ENCODE results near the gene LILRB3.
"Not testable (repeated sequence)": the region's sequence is repeated elsewhere in the genome, so short reads cannot be mapped to it uniquely, and the experiment has no call there.

The LILRB3 gene

GRCh38 chr19:54222474-54223276, at the start of gene LILRB3:
TSS of gene LILRB3 (minus strand) at chr19:54223007. CDS start at chr19:54222976, 31 bp downstream.
- not testable (repeated sequence) for DNase-seq

DNA sequence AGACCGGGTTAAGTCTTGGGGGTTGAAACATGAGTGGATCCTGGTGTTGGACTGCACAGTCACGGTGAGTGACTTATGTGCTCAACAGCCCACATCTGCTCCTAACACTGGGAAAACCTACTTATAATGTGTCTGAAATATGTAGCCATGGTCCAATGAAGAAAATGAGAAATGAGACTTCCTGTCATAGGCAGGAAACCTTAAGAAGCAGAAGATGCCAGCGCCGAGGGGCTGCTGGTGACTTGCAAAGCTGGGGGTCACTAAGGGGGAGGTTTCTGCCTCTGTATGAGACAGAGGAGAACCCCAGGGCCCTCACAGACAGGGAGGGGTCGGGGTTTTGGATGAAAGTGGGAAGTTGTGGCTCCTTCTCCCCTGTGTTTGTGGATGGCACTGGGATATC, 49.4 kb upstream of the LILRB3 start:
- DNase-seq: not testable (repeated sequence)

- DNase-seq: not testable (repeated sequence)
These were observed 48.8 kb upstream of the LILRB3 start for GRCh38 chr19:54271587-54271986.

GRCh38 chr19:54271106-54271505, 48.3 kb upstream of the LILRB3 start:
- no peak for DNase-seq

- DNase-seq: no peak
These were observed 46.1 kb upstream of the LILRB3 start for GRCh38 chr19:54268936-54269335.

DNA sequence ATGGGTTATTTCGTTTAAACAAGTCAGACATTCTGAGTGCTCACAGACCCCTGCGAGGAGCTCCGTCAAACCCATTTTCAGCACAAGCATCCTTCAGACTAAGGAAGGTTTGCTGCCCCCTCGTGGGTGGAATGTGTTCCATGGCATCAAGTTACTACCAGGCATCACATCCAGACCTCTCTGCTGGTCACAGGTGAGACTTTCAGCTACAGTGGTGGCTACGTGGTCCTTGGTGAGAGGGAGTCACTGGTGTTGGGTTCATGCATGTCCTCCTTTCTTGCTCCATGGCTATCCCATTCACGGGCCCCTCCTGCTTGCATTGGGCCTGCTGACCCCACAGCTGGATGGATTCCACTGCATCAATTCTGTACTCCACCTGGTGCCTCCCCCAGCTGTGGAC, 43.3 kb upstream of the LILRB3 start:
- DNase-seq: no peak

DNA sequence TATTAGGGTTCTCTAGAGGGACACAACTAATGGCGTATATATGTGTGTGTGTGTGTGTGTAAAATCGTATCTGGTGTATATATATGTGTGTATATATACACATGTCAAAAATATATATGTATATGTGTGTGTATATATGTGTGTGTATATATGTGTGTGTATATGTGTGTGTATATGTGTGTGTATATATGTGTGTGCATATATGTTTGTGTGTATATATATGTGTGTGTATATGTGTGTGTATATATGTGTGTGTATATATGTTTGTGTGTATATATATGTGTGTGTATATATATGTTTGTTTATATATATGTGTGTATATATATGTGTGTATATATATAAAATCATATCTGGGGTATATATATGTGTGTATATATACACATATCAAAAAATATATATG, 39.7 kb upstream of the LILRB3 start:
- DNase-seq: no peak

GRCh38 chr19:54262066-54262465, 39.3 kb upstream of the LILRB3 start:
- no peak for DNase-seq

DNA sequence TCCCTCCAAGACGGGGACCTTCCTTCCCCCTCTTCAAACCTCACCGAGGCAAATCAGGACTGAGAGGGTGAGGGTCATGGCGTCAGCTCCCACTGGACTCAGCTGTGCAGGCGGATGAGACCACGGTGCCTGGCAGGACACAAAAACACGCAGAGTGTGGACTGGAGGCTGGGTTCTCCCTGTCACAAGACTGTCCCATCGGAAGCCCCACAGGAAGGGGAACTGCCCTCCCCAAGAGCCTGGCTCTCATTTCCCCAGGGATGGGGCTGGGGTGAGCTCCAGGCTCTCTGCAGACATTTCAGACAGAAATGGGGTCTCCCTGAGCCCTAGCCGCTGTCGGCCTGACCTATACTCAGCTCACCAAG, 34.3 kb upstream of the LILRB3 start, which contains the start of gene LILRB5:
LILRB5 (minus strand) TSS at position 158 of the 365 bp plus-strand sequence; CDS start at position 78, 80 bp downstream.
- DNase-seq: no peak

DNA sequence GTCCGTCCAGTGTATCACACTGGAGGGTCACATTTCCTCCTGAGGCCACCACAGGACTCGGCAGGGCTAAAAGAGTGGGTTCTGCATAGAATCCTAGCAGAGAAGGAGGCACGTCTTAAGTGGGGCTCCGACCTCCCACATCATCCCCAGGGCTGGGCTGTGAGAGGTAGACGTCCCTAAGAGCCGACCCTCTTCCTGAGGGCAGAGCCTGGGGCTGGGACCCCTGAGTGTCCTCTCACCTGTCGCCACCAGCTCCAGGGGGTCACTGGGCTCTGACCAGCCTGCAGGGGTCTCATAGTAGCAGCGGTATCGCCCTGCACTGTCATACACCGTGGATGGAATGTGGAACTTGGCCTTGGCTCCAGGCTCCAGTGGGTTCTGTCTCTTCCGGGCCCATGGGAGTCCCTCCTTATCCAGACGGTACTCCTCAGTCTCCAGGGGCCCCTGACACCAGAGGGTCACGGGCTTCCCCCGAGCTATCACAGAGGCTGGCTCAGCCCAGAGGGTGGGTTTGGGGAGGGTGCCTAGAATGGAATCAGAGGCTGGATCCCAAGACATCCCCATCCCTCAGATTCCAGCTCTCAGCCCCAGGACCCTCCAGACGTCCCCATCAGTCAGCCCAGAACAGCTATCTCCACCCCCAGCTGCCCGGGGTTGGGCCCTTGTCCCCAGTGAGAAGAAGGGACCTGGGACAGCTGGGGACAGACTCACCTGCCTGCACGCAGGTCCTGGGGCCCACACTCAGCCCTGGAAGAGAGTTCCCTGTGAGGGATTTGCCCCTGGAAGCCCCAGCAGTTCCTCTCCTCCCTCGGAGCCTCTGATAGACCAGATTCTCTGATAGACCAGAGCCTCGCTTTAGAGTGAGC, 33.7 kb upstream of the LILRB3 start:
- no peak for DNase-seq

- DNase-seq: no peak
These were observed 32.4 kb upstream of the LILRB3 start for GRCh38 chr19:54255105-54255775.

GRCh38 chr19:54254195-54254906, 31.5 kb upstream of the LILRB3 start:
- DNase-seq: no peak

DNA sequence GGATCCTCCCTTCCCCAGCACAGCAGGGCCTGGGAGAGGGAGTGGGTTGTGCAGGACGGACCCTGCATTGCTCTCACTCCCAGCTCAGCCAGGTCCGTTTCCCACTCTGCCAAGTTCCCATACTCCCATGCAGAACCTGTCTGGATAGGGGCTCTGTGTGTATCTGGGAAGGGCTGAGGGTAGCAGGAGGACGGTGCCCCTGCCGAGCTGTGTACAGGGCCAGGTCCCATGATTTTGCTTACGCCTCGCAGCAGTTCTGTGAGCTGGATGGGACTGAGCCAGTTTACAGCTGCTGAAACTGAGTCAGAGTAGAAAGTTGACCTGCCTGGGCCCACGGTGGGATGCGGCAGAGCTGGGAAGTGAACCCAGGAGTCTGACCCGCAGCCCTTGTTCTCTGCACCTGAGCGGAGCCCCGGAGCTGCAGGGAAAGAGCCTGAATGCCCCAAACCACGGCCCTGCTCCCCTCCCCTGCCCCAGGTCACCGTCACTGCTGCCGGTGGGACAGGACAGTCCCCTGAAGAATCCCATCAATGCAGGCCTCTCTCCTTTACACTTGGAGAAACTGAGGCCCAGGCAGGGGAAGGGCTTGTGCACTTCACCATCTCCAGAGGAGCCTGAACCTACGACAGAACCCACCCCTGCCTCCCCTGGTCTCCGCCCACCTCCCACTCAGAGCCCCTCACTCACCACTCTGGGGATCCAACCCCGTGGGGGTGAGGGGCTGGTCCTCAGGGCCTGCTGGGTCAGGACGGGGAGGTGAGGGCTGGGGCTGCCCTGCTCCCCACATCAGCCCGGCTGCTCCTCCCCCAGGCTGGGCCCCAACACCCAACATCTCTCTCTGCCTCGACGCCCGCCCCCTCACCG, 30.8 kb upstream of the LILRB3 start:
- DNase-seq: no peak

DNA sequence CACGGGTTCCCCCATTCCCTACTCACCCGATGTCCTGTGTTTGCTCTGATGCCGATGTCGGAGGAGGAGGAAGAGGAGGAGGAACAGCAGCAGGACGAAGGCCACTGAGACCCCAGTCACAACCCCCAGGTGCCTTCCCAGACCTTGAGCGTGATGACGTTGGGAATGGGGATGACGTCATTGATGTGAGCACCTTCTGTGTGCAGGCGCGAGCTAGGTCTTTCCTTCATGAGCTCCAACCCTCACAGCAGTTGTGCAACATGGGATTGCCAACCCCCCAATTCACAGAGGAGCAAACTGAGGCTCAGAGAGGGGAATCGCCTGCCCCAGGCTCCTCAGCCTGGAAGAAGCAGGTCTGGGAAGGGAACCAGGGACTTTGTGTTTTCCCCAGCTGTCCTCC, 30.0 kb upstream of the LILRB3 start:
- DNase-seq: no peak

DNA sequence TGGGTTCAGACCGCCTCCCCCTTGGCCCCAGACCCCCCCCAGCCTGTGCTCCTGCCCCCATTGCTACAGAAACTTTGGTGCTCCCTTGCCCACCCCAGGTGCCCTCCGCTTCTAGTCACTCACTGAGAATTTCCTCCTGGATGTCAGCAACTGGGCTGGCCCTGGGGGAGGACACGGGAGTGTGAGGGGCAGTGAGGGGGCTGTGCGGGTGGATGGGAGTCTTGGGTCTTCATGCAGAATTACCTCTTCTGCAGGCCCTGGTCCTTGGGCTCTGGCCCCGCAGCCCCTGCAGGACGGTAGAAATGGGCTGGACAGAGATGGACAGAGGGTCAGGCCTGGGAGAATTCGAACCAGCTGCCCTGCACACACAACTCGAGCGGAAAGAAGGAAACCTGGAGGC, 29.4 kb upstream of the LILRB3 start:
- DNase-seq: no peak

GRCh38 chr19:54248016-54248601, 25.3 kb upstream of the LILRB3 start:
- no peak for DNase-seq

- no peak for DNase-seq
These were observed 24.5 kb upstream of the LILRB3 start for GRCh38 chr19:54247106-54247930.

GRCh38 chr19:54245936-54246335, 23.1 kb upstream of the LILRB3 start:
- DNase-seq: no peak

DNA sequence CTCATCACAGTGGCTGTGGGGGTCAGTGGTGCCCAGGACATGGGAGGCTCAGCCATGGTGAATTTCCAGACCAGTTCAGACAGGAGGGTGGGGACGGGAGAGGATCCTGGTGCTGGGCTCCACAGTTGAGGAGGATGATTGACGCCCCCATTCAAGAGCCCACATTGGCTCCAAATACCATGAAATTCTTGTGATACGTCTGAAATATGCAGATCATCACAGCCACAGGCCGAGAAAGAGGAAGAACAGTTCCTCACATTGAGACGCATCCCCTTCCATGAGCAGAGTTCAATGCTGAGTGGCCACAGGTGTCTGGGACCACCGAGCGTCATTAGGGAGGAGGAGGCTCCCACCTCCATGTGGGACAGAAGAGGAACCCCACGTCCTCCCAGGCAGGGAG, 21.0 kb upstream of the LILRB3 start:
- not testable (repeated sequence) for DNase-seq

DNA sequence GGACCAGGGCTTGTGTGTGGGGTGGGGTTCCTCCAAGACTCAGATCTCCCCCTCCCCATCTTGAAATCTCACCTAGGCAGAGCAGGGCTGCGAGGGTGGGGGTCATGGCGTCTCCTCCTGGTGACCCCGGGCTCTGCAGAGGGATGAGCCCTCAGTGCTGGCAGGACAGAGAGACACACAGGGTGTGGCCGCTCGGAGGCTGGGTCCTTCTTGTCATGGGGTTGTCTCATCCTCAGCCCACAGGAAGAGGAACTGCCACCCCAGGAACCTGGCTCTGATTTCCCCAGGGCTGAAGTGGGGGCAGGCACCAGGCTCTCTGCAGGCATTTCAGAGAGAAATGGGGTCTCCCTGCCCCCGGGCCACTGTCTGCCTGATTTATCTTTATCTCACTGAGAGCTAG, 19.8 kb upstream of the LILRB3 start, which contains the start of gene LILRA6:
LILRA6 (minus strand) TSS at position 145 of the 400 bp plus-strand sequence.
- not testable (repeated sequence) for DNase-seq

All from SHP77 treated with DMSO at 0.1 percent for 48 hours (cell line).